Amniotic epithelial cell (primary cell): ENCODE results near the gene DDN.

Experiments
- DNase-seq: peaks from one replicate; pipeline ENCODE4 v3.0.0-alpha.2; 2010; ENCODE audit warnings: low read depth

DDN gene

DNA sequence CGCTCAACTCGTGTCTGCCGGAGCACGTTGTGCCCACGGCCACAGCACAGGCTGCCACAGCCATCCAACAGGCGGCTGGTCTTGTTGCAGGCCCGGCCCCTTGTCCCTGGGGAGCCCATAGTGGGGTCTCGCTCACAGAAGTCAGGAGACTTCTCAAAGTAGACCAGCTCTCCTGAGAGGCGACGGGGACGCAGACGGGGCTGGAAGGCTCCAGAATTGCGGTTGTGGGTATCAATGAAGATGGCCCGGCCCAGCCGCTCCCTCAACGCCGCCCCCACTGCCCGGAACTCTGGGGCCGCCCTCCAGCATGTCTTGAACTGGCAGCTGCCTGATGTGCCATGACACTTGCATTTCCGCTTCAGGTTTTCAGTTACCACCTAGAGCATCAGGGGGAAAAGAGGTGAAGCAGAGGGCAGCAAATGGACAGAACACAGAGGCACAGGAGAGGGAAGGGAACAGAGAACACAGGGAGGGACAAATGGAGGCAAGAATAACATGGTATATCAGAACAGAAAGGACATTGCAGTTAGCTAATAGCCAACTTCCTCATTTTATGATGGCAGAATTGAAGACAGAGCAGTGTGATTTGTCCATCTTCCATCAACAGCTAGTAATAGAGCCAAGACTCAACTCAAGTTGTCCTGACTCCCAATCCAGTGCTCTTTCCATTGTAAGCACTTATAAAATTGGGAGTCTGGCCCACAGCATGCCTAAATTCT lies 32.8 kb downstream of the DDN start:
- no peak for DNase-seq

DNA sequence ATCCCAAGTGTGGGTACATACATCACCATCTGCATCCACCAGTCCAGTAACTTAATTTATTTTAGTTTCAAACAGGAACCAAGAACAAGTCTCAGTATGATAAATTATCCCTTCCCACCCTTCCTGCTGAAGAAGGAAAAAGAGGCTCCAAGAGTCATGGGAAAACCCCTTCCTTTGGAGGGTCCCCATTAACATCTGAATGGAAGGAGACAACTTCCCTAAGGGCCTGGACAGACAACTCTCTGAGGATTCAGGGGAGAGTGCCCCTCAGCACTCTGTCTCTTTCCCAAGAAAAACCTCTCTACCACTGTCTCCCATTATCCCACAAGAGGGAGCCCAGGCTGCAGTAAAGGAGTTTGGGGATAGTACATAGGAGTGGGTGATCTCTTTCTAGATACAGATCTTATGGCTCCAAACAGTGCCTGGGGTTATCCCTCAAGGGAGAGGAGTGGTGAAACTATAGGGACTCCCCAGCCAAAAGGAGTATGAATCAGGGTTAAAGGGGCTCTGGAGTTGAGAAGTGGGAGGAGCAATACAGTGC lies 33.8 kb downstream of the DDN start:
- DNase-seq: peak; percentile 27

DNA sequence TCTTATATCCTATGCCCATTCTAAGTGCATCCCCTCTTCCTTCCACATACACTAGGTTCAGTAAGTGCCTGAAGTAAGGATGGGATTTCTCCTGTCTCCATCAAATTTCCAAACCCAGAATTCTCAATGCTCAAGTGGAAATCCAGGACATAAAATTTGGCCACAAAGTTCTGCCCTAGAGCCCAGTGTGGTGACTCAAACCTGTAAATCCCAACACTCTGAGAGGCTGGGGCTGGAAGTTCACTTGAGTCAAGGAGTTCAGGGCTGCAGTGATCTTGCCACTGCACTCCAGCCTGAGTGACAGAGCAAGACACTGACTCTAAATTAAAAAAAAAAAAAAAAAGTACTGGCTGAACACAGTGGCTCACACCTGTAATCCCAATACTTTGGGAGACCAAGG lies 37.4 kb downstream of the DDN start:
- no peak for DNase-seq

DNA sequence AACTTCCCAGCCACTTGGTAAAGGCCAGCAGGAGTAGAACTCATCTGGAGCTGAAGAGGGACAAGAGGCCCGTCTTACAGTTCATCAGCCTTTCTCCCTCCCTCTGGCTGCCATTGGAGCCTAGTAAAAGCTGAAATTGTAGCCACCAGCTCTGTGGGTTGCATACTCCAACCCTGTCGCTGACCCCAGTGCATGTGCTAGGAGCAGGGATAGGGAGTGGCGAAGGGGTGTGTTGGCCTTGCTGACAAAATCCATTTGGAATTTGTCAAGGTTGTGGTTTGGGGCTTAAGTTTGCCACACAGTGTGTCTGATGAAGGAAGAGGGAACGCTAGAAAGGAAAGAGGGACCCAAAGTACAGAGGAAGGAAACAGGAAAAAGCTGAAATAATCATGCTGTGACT lies 37.8 kb downstream of the DDN start:
- no peak for DNase-seq

DNA sequence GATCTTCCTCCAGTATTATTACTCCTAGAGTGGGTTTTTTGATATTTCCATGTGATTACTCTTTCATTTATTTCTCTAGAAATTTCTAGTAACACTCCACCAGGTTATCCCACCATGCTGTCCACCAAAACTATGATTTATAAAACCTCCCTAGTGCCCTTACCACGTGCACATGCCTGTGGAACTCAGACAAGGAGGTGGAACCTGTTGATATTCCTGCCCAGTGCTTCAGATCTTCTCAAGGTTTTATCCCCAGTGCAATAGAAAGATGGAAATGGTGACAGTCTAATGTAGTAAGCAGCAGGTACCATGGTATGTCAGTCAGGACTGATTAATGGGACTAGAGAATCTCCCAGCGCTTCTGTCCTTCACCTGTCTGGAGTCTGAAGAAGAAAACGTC lies 38.3 kb downstream of the DDN start:
- no peak for DNase-seq

DNA sequence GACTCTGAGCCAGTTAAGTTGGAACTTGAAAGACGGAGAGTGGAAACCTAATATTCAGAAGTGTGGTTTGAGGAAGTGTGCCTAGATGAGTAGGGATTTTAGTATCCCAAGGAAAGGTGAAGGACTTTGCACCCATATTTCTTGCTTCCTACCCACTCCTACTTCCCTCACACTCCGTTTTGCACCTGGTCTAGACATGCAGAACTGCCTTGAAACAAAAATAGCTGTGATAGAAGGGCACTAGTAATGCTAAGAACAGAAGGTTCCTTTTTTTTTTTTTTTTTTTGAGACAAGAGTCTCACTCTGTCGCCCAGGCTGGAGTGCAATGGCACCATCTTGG lies 41.2 kb downstream of the DDN start:
- no peak for DNase-seq

DNA sequence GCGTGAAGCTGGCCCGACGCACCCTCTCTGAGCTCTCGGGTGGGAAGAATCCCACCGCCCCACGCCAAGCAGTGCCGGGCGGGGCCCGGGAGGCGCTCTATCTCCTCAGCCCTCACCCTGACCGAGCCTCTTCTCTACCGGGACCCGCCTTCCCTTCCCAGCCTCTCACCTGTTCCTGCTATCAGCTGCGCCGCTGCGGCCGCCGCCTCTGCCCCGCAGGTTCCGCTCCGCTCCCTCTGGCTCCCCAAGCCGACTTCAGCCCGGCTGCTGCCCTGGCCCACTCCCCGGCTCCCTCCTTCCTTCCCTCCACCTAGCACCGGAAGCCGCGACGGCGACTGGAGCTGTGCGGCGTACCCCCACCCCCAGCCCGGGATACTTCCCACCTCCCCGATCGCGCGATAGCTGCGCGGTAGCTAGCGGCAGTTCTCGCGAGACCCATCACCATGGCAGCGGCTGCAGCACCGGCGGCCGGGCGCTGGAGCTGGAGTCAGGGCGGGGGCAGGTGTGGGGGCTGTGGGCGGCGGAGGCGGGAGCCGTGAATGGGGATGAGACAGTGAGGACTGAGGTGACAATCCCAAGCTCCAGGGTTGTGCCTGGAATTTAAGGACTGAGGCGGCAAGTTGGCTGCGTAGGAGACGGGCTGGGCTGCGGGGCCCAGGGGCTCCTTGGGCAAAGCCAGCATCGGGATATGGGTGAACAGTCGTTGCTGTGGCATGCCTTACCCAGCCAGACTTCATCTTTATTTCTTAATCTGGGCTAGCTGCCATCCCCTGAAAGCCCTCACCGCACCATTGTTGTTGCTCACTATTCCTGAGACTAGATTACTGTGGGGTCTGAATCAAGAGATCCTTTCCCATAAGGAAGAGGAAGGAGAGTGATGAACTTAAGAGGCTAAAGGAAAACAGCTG lies 41.8 kb downstream of the DDN start, which contains the start of gene ARF3:
TSS of gene ARF3 (minus strand) at position 347 of the 908 bp plus-strand sequence. CDS start 16,392 bp downstream, outside the sequence.
- peak; percentile 83 for DNase-seq

DNA sequence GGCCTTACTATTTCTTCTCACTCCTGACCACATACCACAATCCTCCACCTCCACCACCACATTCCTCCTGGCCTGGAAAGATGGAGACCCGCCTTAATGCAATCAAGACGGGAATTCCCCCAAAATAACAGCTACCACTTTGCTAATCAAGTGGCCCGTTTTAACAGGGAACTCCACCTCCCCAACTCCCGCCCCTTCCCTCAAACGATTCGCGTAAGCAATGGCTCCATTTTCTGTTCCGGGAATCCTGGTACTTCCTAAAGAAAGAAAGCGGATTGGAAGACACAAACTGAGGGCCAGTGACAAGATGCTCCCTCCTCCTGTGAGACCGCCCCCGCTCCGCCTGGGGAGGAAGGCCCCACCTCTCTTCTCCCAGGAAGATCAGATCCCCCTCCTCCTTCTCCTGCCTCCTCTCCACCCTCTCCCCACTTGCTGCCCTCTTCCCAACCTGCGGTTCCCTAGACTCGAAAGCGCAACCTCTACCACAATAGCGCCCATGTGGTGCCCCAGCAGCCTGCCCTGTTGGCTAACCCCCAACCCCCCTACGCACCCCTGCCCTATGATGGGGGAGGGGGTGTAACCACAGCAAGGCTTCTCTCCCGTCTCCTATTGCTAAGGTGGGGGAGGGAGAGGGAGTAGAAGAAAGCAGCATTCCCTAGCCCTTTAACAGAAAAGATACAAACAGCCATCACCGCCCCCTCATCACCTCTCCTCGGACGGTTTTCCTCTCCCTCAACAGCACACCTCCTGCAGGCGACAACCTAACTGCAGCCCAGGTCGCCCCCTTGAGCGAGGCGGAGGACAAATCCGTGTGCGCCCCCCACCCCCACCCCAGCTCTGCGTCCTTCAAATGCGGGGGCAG lies 42.7 kb downstream of the DDN start:
- peak; percentile 98 for DNase-seq

DNA sequence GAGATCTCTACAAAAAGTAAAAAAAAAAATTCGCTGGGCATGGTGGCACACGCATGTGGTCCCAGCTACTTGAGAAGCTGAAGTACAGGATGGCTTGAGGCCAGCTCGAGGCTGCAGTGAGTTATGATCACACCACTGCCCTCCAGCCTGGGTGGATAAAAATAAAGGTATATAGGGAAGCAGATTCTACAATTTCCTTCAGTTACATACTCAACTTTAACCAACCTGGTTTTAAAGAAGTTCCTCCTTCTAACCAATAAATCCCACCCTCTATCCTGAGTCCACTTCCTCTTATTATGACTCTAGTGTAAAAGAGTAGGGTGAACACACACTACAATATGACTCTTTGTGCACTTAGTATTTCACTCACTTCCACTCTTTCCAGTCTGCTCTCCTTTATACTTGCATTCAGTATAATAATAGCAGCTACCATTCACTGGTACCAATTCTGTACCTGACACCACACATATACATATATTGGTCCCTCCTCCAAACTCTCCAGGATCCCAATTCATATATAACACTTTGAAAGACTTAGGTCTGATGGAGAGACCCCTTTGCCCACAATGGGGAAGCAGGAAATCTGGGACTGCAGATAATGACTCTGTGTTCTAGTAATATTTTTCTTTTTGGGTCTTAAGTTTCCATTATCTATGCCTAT lies 44.2 kb downstream of the DDN start:
- DNase-seq: no peak

DNA sequence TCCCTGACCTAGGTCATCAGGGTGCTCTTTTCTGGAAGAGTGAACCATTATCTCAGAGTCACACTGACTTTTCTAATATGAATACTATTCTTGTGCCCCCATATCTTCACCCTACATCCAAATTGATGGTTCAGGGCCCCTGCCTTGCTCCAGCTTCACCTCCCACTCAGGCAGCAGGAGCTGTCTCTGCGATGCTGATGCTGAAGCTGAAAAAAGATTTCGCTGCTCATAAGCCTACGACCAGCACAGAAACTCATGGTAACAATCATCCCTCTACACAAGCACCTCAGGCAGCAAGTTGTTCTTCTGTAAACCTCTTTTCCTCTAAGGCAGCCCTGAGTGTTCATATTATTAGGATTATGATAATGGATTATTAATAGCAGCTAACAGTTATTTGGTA lies 45.1 kb downstream of the DDN start:
- no peak for DNase-seq

DNA sequence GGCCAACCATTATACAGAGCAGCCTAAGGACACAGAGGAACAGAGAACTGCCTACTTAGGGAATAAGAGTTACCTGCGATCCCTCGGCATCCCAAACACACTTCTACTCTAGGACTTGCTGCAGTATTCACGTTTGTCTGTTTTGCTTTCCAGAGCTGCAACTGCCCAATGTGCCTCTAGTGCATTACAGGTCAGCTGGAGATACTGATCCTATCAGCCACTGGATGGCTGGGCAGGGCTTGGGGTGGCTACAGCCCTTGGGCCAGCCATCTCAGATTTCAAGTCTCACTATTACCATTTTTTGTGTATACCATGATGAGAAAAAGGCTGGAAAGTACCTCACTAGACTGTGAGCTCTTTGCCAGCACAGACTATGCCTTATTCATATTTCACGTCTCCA lies 46.5 kb downstream of the DDN start:
- no peak for DNase-seq

DNA sequence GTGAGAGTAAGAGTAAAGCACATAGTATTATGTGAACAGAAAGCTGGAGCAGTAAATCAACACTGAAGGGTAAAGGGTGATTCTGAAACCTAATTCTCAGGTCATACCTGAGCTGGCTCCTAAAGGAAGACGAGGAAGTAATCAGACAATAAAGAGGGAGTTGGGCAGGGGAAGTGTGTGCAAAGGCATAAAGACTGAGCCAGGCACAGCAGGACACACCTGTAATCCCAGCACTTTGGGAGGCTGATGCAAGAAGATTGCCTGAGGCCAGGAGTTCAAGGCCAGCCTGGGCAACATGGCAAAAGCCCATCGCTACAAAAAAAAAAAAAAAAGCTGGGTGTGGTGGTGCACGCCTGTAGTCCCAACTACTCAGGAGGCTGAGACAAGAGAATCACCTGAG lies 51.4 kb downstream of the DDN start:
- DNase-seq: no peak

DNA sequence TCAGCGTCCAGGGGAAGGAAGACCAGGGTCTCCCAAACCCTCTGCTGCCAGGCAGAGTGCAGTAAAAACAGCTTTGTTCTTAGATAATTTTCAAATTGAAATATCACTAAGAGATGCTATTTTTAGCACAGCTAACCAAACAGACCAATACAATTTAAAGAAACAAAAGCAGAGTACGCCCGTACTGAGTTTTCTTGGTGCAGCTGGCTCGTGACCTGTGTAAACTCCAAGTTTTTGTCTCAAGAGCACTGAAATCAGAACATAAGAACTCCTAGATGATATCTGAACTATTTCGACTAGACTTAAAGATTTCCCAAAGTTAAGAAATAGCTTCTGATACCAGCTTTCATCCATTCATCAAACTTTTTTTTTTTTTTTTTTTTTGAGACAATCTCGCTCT lies 52.2 kb downstream of the DDN start:
- DNase-seq: no peak

DNA sequence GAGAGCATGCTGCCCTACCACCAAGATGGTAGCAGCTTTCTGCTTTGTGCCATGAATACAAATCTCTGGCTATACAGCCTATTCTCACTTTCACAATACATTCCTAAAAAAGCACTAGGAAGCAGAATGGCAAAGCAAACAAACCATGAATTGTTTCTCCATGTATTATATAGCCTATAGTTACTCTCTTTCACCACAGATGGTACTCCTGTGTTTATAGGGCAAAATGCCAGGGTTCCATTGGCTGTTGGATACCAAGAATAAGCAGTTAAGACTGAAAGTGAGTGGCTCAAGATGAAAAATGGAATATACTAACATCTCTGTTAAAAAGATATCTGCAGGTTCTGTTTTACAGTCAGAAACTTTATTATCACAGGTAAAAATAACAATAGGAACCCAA lies 53.0 kb downstream of the DDN start:
- DNase-seq: no peak
